ENCODE data around the gene KIAA1549.

KIAA1549 gene

GRCh38 chr7:138937484-138937883 is 43.7 kb downstream of the KIAA1549 start:
- Histone ChIP-seq H3K27ac (ENCODE audit: low read depth, low read length) (no peak overlapping the region), H3K9me3 (ENCODE audit: insufficient read depth, low read length) (no peaks in the 10 kb centered on the region), H3F3A (ENCODE audit: insufficient read depth) (no peaks in the 10 kb centered on the region), H3K9me2 (replicated peaks; ENCODE audit: insufficient read depth, low read length) (no peaks in the 10 kb centered on the region), H3K9ac (ENCODE audit: low read length) (no peak overlapping the region), H4K20me1 (ENCODE audit: low read depth, low read length) (no peaks in the 10 kb centered on the region), H3K4me2 (ENCODE audit: low read depth, low read length, poor library complexity, severe bottlenecking) (no peak overlapping the region), H3K4me3 (ENCODE audit: insufficient read depth, low read length, poor library complexity, severe bottlenecking) (no peak overlapping the region), H3K36me3 (ENCODE audit: low read length) (no peaks in the 10 kb centered on the region), H2AFZ (ENCODE audit: low read depth, low read length, severe bottlenecking) (no peak overlapping the region), H3K79me2 (ENCODE audit: insufficient read depth, low read length) (no peaks in the 10 kb centered on the region), H3K27me3 (ENCODE audit: low read length) (no peaks in the 10 kb centered on the region)
- no peak for TF ChIP-seq EZH2phosphoT487 (conservative IDR thresholded peaks at IDR 0.05; ENCODE audit: low read length)
- no peak for TF ChIP-seq CTCF (IDR thresholded peaks at IDR 0.05; ENCODE audit: insufficient read depth, low read length, poor library complexity, severe bottlenecking)

- no peaks in the 10 kb centered on the region for H3K27me3 ChIP-seq (ENCODE audit: low read length)
- no peaks in the 10 kb centered on the region for H3K9me2 ChIP-seq (replicated peaks; ENCODE audit: insufficient read depth, low read length)
- H3K79me2 ChIP-seq (ENCODE audit: insufficient read depth, low read length), result no peaks in the 10 kb centered on the region
- H3K4me2 ChIP-seq (ENCODE audit: low read depth, low read length, poor library complexity, severe bottlenecking), result no peak overlapping the region
- no peaks in the 10 kb centered on the region for H3K36me3 ChIP-seq (ENCODE audit: low read length)
- no peaks in the 10 kb centered on the region for H3K9me3 ChIP-seq (ENCODE audit: insufficient read depth, low read length)
- H2AFZ ChIP-seq (ENCODE audit: low read depth, low read length, severe bottlenecking), result no peak overlapping the region
- H3K9ac ChIP-seq (ENCODE audit: low read length), result no peak overlapping the region
- TF ChIP-seq EZH2phosphoT487 (conservative IDR thresholded peaks at IDR 0.05; ENCODE audit: low read length), result no peak
- TF ChIP-seq CTCF (IDR thresholded peaks at IDR 0.05; ENCODE audit: insufficient read depth, low read length, poor library complexity, severe bottlenecking), result no peak
- H4K20me1 ChIP-seq (ENCODE audit: low read depth, low read length), result no peaks in the 10 kb centered on the region
- no peaks in the 10 kb centered on the region for H3F3A ChIP-seq (ENCODE audit: insufficient read depth)
- no peak overlapping the region for H3K27ac ChIP-seq (ENCODE audit: low read depth, low read length)
- no peak overlapping the region for H3K4me3 ChIP-seq (ENCODE audit: insufficient read depth, low read length, poor library complexity, severe bottlenecking)
Observed at GRCh38 chr7:138935465-138936011, 45.7 kb downstream of the KIAA1549 start.

- no peak overlapping the region for H3K9ac ChIP-seq (ENCODE audit: low read length)
- H3K9me3 ChIP-seq (ENCODE audit: insufficient read depth, low read length), result no peaks in the 10 kb centered on the region
- no peak overlapping the region for H3K4me3 ChIP-seq (ENCODE audit: insufficient read depth, low read length, poor library complexity, severe bottlenecking)
- H3K79me2 ChIP-seq (ENCODE audit: insufficient read depth, low read length), result no peaks in the 10 kb centered on the region
- H3F3A ChIP-seq (ENCODE audit: insufficient read depth), result no peaks in the 10 kb centered on the region
- no peak overlapping the region for H3K27ac ChIP-seq (ENCODE audit: low read depth, low read length)
- no peaks in the 10 kb centered on the region for H3K36me3 ChIP-seq (ENCODE audit: low read length)
- no peaks in the 10 kb centered on the region for H4K20me1 ChIP-seq (ENCODE audit: low read depth, low read length)
- H3K9me2 ChIP-seq (replicated peaks; ENCODE audit: insufficient read depth, low read length), result no peaks in the 10 kb centered on the region
- no peak overlapping the region for H3K4me2 ChIP-seq (ENCODE audit: low read depth, low read length, poor library complexity, severe bottlenecking)
- H2AFZ ChIP-seq (ENCODE audit: low read depth, low read length, severe bottlenecking), result no peak overlapping the region
- no peak for TF ChIP-seq CTCF (IDR thresholded peaks at IDR 0.05; ENCODE audit: insufficient read depth, low read length, poor library complexity, severe bottlenecking)
- no peak for TF ChIP-seq EZH2phosphoT487 (conservative IDR thresholded peaks at IDR 0.05; ENCODE audit: low read length)
- H3K27me3 ChIP-seq (ENCODE audit: low read length), result no peaks in the 10 kb centered on the region
Observed at GRCh38 chr7:138934861-138935260, 46.3 kb downstream of the KIAA1549 start.
